Measurements from ENCODE around the gene ZNF354C.

ZNF354C gene

GRCh38 chr5:179060116-179061008 is at the start of gene ZNF354C:
ZNF354C (plus strand) TSS chr5:179060373; CDS start chr5:179062069, 1,696 bp downstream.
- no peaks in the 10 kb centered on the region for H3K4me1 ChIP-seq (ENCODE audit: control insufficient read depth, insufficient read depth, low read length)
- peak within 1 kb of the TSS; percentile 61 for H3K4me3 ChIP-seq (ENCODE audit: low read depth, low read length)
- H3K9ac ChIP-seq (ENCODE audit: low read depth, low read length): peak within 1 kb of the TSS; percentile 42; the same call in 1 of the 2 replicates
- H3K27me3 ChIP-seq (ENCODE audit: control insufficient read depth, insufficient read depth, low read length): no peaks in the 10 kb centered on the region
- peaks cover 76% of the 10 kb centered on the region for H3K9me3 ChIP-seq (ENCODE audit: control insufficient read depth, insufficient read depth, low read length)
- no peaks in the 10 kb centered on the region for H3K36me3 ChIP-seq (ENCODE audit: control insufficient read depth, insufficient read depth, low read length)
- H3K27ac ChIP-seq (ENCODE audit: low read depth, low read length): no peak within 1 kb of the TSS

- peak within 1 kb of the TSS; percentile 68 for H3K4me3 ChIP-seq (ENCODE audit: low read depth, low read length)
- H3K9ac ChIP-seq (ENCODE audit: low read depth, low read length): peak within 1 kb of the TSS; percentile 50
- peaks cover 51% of the 10 kb centered on the region for H3K9me3 ChIP-seq (ENCODE audit: control insufficient read depth, insufficient read depth, low read length)
- H3K27me3 ChIP-seq (ENCODE audit: control insufficient read depth, insufficient read depth, low read length): no peaks in the 10 kb centered on the region; the same call in 1 of the 2 replicates
- peak within 1 kb of the TSS; percentile 79 for H3K27ac ChIP-seq (ENCODE audit: low read depth, low read length)
- H3K36me3 ChIP-seq (ENCODE audit: control insufficient read depth, insufficient read depth, low read length): peaks cover 17% of the 10 kb centered on the region
- no peaks in the 10 kb centered on the region for H3K4me1 ChIP-seq (ENCODE audit: control insufficient read depth, insufficient read depth, low read length)
These were observed 36.5 kb upstream of the ZNF354C start, which contains the start of gene ZNF879 for GRCh38 chr5:179023528-179024189. ZNF879 (plus strand) TSS chr5:179023804; CDS start chr5:179025005, 1,201 bp downstream.

- Histone ChIP-seq H3K4me1 (ENCODE audit: control insufficient read depth, insufficient read depth, low read length) (no peaks in the 10 kb centered on the region), H3K27me3 (ENCODE audit: control insufficient read depth, insufficient read depth, low read length) (no peaks in the 10 kb centered on the region), H3K9ac (ENCODE audit: low read depth, low read length) (no peak overlapping the region), H3K4me3 (ENCODE audit: low read depth, low read length) (peak overlapping the region; percentile 14; the same call in 1 of the 2 replicates), H3K27ac (ENCODE audit: low read depth, low read length) (no peak overlapping the region), H3K9me3 (ENCODE audit: control insufficient read depth, insufficient read depth, low read length) (peaks cover 94% of the 10 kb centered on the region), H3K36me3 (ENCODE audit: control insufficient read depth, insufficient read depth, low read length) (peaks cover 35% of the 10 kb centered on the region)
These were observed 27.1 kb upstream of the ZNF354C start for GRCh38 chr5:179033004-179033580.

- Histone ChIP-seq H3K27ac (ENCODE audit: low read depth, low read length) (no peak overlapping the region), H3K36me3 (ENCODE audit: control insufficient read depth, insufficient read depth, low read length) (no peaks in the 10 kb centered on the region), H3K9ac (ENCODE audit: low read depth, low read length) (no peak overlapping the region), H3K9me3 (ENCODE audit: control insufficient read depth, insufficient read depth, low read length) (peaks cover 75% of the 10 kb centered on the region), H3K4me1 (ENCODE audit: control insufficient read depth, insufficient read depth, low read length) (no peaks in the 10 kb centered on the region), H3K4me3 (ENCODE audit: low read depth, low read length) (no peak overlapping the region), H3K27me3 (ENCODE audit: control insufficient read depth, insufficient read depth, low read length) (no peaks in the 10 kb centered on the region)
These were observed 15.4 kb upstream of the ZNF354C start for GRCh38 chr5:179044765-179045164.

GRCh38 chr5:179051784-179052183 is 8.4 kb upstream of the ZNF354C start:
- no peaks in the 10 kb centered on the region for H3K36me3 ChIP-seq (ENCODE audit: control insufficient read depth, insufficient read depth, low read length)
- peaks cover 90% of the 10 kb centered on the region for H3K9me3 ChIP-seq (ENCODE audit: control insufficient read depth, insufficient read depth, low read length)
- H3K27me3 ChIP-seq (ENCODE audit: control insufficient read depth, insufficient read depth, low read length): no peaks in the 10 kb centered on the region

GRCh38 chr5:179054036-179054785 is 6.0 kb upstream of the ZNF354C start:
- Histone ChIP-seq H3K36me3 (ENCODE audit: control insufficient read depth, insufficient read depth, low read length) (no peaks in the 10 kb centered on the region), H3K27ac (ENCODE audit: low read depth, low read length) (no peak overlapping the region), H3K9me3 (ENCODE audit: control insufficient read depth, insufficient read depth, low read length) (peaks cover 89% of the 10 kb centered on the region), H3K4me3 (ENCODE audit: low read depth, low read length) (no peak overlapping the region), H3K9ac (ENCODE audit: low read depth, low read length) (no peak overlapping the region), H3K4me1 (ENCODE audit: control insufficient read depth, insufficient read depth, low read length) (no peaks in the 10 kb centered on the region), H3K27me3 (ENCODE audit: control insufficient read depth, insufficient read depth, low read length) (no peaks in the 10 kb centered on the region)

More at GRCh38 chr5:179051784-179052183, 8.4 kb upstream of the ZNF354C start:
- no peak overlapping the region for H3K4me3 ChIP-seq (ENCODE audit: low read depth, low read length)
- no peaks in the 10 kb centered on the region for H3K4me1 ChIP-seq (ENCODE audit: control insufficient read depth, insufficient read depth, low read length)
- H3K9ac ChIP-seq (ENCODE audit: low read depth, low read length): no peak overlapping the region
- no peak overlapping the region for H3K27ac ChIP-seq (ENCODE audit: low read depth, low read length)

GRCh38 chr5:179054876-179055275 is 5.3 kb upstream of the ZNF354C start:
- no peak overlapping the region for H3K9ac ChIP-seq (ENCODE audit: low read depth, low read length)

GRCh38 chr5:179055436-179055835 is 4.7 kb upstream of the ZNF354C start:
- Histone ChIP-seq H3K9me3 (ENCODE audit: control insufficient read depth, insufficient read depth, low read length) (peaks cover 86% of the 10 kb centered on the region), H3K4me1 (ENCODE audit: control insufficient read depth, insufficient read depth, low read length) (no peaks in the 10 kb centered on the region)

More at GRCh38 chr5:179054876-179055275, 5.3 kb upstream of the ZNF354C start:
- Histone ChIP-seq H3K36me3 (ENCODE audit: control insufficient read depth, insufficient read depth, low read length) (no peaks in the 10 kb centered on the region), H3K4me1 (ENCODE audit: control insufficient read depth, insufficient read depth, low read length) (no peaks in the 10 kb centered on the region), H3K9me3 (ENCODE audit: control insufficient read depth, insufficient read depth, low read length) (peaks cover 91% of the 10 kb centered on the region), H3K27ac (ENCODE audit: low read depth, low read length) (no peak overlapping the region), H3K4me3 (ENCODE audit: low read depth, low read length) (no peak overlapping the region), H3K27me3 (ENCODE audit: control insufficient read depth, insufficient read depth, low read length) (no peaks in the 10 kb centered on the region)

GRCh38 chr5:179055841-179056240 is 4.3 kb upstream of the ZNF354C start:
- H3K4me3 ChIP-seq (ENCODE audit: low read depth, low read length): no peak overlapping the region
- no peaks in the 10 kb centered on the region for H3K36me3 ChIP-seq (ENCODE audit: control insufficient read depth, insufficient read depth, low read length)
- peaks cover 85% of the 10 kb centered on the region for H3K9me3 ChIP-seq (ENCODE audit: control insufficient read depth, insufficient read depth, low read length)
- H3K4me1 ChIP-seq (ENCODE audit: control insufficient read depth, insufficient read depth, low read length): no peaks in the 10 kb centered on the region
- no peak overlapping the region for H3K27ac ChIP-seq (ENCODE audit: low read depth, low read length)
- H3K9ac ChIP-seq (ENCODE audit: low read depth, low read length): no peak overlapping the region
- H3K27me3 ChIP-seq (ENCODE audit: control insufficient read depth, insufficient read depth, low read length): no peaks in the 10 kb centered on the region

More at GRCh38 chr5:179055436-179055835, 4.7 kb upstream of the ZNF354C start:
- H3K9ac ChIP-seq (ENCODE audit: low read depth, low read length): no peak overlapping the region
- H3K4me3 ChIP-seq (ENCODE audit: low read depth, low read length): no peak overlapping the region
- no peaks in the 10 kb centered on the region for H3K27me3 ChIP-seq (ENCODE audit: control insufficient read depth, insufficient read depth, low read length)
- no peak overlapping the region for H3K27ac ChIP-seq (ENCODE audit: low read depth, low read length)
- H3K36me3 ChIP-seq (ENCODE audit: control insufficient read depth, insufficient read depth, low read length): no peaks in the 10 kb centered on the region

- H3K36me3 ChIP-seq (ENCODE audit: control insufficient read depth, insufficient read depth, low read length): no peaks in the 10 kb centered on the region
- H3K27me3 ChIP-seq (ENCODE audit: control insufficient read depth, insufficient read depth, low read length): no peaks in the 10 kb centered on the region
- peak overlapping the region; percentile 61 for H3K4me3 ChIP-seq (ENCODE audit: low read depth, low read length)
- no peaks in the 10 kb centered on the region for H3K4me1 ChIP-seq (ENCODE audit: control insufficient read depth, insufficient read depth, low read length)
- H3K27ac ChIP-seq (ENCODE audit: low read depth, low read length): no peak overlapping the region
- H3K9ac ChIP-seq (ENCODE audit: low read depth, low read length): no peak overlapping the region
- peaks cover 76% of the 10 kb centered on the region for H3K9me3 ChIP-seq (ENCODE audit: control insufficient read depth, insufficient read depth, low read length)
These were observed 852 bp downstream of the ZNF354C start for GRCh38 chr5:179061025-179061424.

Data from HUES48 (cell line).